ENCODE results near the gene ZBTB7C.

GRCh38 chr18:48052842-48053241 is 356.3 kb downstream of the ZBTB7C start:
- no peak for TF ChIP-seq CTCF (IDR thresholded peaks at IDR 0.05)
- no peak for TF ChIP-seq POLR2A (IDR thresholded peaks at IDR 0.05)

All from body of pancreas (tissue), 4 donors.